NCI-H1417 treated with DMSO at 0.1 percent for 48 hours (cell line): ENCODE results near the gene PTTG2.

Source experiments
- DNase-seq: peaks from one replicate; lab custom pipeline; 2025; lab: John Stamatoyannopoulos, UW

The PTTG2 gene

GRCh38 chr4:38009949-38010348, 49.8 kb downstream of the PTTG2 start:
- no peak for DNase-seq
